ENCODE measurements around the gene ADPRM. TPM values are rescaled to one million over a fixed set of nuclear protein-coding genes. Genes with fewer than 3 reads are reported as not detected.

ADPRM gene
- total and polyA plus RNA-seq, 4 experiments from 2014 or later, result 45.5 to 55.0 (median 48.3) TPM

DNA sequence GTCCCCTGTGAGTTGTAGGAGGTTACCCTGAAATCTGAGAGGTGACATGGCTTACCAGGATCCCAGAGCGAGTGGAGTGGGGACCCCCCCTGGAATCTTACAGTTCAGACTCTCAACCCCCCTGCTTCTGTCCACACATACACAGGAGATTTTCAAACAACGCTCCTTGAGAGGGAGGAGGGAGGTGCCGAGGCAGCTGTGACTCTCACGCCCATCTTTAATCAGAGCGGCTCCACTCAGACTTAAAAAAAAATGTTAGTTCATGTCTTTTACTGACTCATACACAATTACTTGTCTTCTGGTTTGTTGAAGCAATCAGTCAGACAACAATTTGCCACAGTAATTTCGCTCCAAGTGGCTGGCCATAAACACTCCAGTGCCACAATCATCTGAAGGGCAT lies 47.8 kb downstream of the ADPRM start:
- no peaks in the 10 kb centered on the region for H3K9me3 Mint-ChIP-seq

DNA sequence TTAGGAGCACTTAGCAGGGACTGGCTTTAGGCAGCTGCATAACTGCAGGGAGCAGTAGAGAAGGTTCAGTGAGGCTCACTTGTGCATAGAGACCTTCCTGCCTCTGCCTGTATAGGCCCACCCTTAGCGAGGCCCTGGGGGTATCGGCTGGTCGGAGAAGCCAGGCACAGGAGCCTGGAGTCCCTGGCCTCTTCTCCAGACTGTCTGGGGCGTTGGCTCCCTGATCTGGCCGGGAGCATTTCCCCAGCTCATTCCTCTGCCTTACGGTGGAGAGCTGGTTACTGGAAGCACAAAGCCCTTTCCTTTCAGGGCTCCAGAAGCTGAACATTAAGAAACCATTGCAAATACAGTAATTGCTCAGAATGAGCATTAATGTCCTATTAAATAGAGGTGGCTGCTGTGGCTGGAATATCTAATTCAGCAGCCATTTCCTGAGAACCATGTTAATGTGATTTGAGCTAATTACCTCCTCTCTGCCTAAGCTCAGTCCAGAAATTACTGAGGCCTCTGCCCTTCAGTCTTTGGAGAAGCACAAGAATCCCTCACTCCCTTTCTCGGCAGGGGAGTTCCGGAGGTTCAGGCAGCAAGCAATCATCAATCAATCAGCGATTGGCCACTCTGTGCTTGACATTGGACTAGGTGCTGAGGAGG lies 51.3 kb downstream of the ADPRM start:
- Mint-ChIP-seq H3K27ac (no peak overlapping the region), H3K36me3 (no peaks in the 10 kb centered on the region), H3K4me1 (peaks cover 5 to 9% (median 6%) of the 10 kb centered on the region in 4 donors), H3K9me3 (no peaks in the 10 kb centered on the region), H3K27me3 (peaks cover 1 to 3% of the 10 kb centered on the region in 2 donors), H3K4me3 (no peak overlapping the region)
- no peak for DNase-seq
- Histone ChIP-seq H3K36me3 (ENCODE audit: insufficient read depth, low read length) (no peaks in the 10 kb centered on the region), H3K27me3 (ENCODE audit: insufficient read depth, low read length) (no peaks in the 10 kb centered on the region), H3K4me3 (ENCODE audit: low read length in 2 of 2) (no peak overlapping the region), H3K27ac (ENCODE audit: low read depth, low read length) (no peak overlapping the region), H3K4me1 (ENCODE audit: insufficient read depth, low read length) (peaks cover 12% of the 10 kb centered on the region), H3K9me3 (ENCODE audit: control insufficient read depth in 1 of 2, low read length in 2 of 2) (no peaks in the 10 kb centered on the region)
- ChIA-PET CTCF (ENCODE audit: partially characterized antibody) (interaction anchor here (0.5 to 1.0 kb wide), 3 partner anchors 8 to 1233 kb away, joined by 3 read pairs; no protein-coding TSS in a partner anchor), POLR2A (ENCODE audit: partially characterized antibody) (interaction anchor here (0.6 kb wide), 1 partner anchor 48 kb away, joined by 3 read pairs; no protein-coding TSS in a partner anchor)
- intact Hi-C loops (cut with micrococcal nuclease), result no loop called here

More for the DNA sequence above, 47.8 kb downstream of the ADPRM start:
- no peaks in the 10 kb centered on the region for H3K36me3 Mint-ChIP-seq
- Histone ChIP-seq H3K27me3 (ENCODE audit: insufficient read depth, low read length) (no peaks in the 10 kb centered on the region), H3K36me3 (ENCODE audit: insufficient read depth, low read length) (no peaks in the 10 kb centered on the region), H3K27ac (ENCODE audit: low read depth, low read length) (no peak overlapping the region), H3K4me3 (ENCODE audit: low read length in 2 of 2) (no peak overlapping the region), H3K9me3 (ENCODE audit: control insufficient read depth in 1 of 2, low read length in 2 of 2) (no peaks in the 10 kb centered on the region), H3K4me1 (ENCODE audit: insufficient read depth, low read length) (peaks cover 12% of the 10 kb centered on the region)
- peaks cover 1 to 7% of the 10 kb centered on the region in 2 donors for H3K27me3 Mint-ChIP-seq
- intact Hi-C loops (cut with micrococcal nuclease), result no loop called here
- DNase-seq, result no peak
- peaks cover 5 to 9% (median 6%) of the 10 kb centered on the region in 4 donors for H3K4me1 Mint-ChIP-seq
- ChIA-PET POLR2A (ENCODE audit: partially characterized antibody) (no interaction called here), CTCF (ENCODE audit: partially characterized antibody) (interaction anchor here (1.2 kb wide), 1 partner anchor 8 kb away, joined by 3 read pairs; no protein-coding TSS in a partner anchor)
- H3K4me3 Mint-ChIP-seq, result no peak overlapping the region
- peak overlapping the region in 1 of 7 donors; percentile 15 for H3K27ac Mint-ChIP-seq

DNA sequence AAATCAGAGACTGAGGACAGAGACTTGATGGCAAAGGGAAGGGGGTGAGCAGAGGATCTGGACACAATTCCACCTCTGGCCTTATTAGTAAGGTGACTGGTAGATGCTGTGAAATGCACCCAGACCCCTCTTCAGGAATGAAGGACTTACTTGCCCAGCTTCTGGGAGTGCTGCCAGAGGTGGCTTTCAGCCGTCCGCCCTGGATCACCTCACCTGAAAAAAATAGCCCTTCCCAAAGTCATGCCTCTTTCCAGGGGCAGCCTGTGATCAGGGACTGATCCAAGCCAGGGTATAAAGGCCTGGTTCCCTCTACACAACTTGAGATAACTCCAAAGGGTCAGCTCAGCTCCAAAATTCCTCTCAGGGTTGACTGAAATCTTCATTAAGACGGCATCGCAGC lies 52.8 kb downstream of the ADPRM start:
- CTCF ChIA-PET (ENCODE audit: partially characterized antibody), result no interaction called here
- Mint-ChIP-seq H3K27me3 (peaks cover 0 to 1% of the 10 kb centered on the region in 2 donors), H3K4me3 (no peak overlapping the region), H3K27ac (no peak overlapping the region), H3K4me1 (no peaks in the 10 kb centered on the region), H3K36me3 (no peaks in the 10 kb centered on the region), H3K9me3 (no peaks in the 10 kb centered on the region)
- Histone ChIP-seq H3K27ac (ENCODE audit: low read depth, low read length) (no peak overlapping the region), H3K9me3 (ENCODE audit: control insufficient read depth in 1 of 2, low read length in 2 of 2) (no peaks in the 10 kb centered on the region), H3K27me3 (ENCODE audit: insufficient read depth, low read length) (no peaks in the 10 kb centered on the region), H3K4me1 (ENCODE audit: insufficient read depth, low read length) (no peaks in the 10 kb centered on the region), H3K4me3 (ENCODE audit: low read length in 2 of 2) (no peak overlapping the region), H3K36me3 (ENCODE audit: insufficient read depth, low read length) (no peaks in the 10 kb centered on the region)
- DNase-seq, result no peak
- intact Hi-C loops (cut with micrococcal nuclease), result no loop called here
- POLR2A ChIA-PET (ENCODE audit: partially characterized antibody), result no interaction called here

DNA sequence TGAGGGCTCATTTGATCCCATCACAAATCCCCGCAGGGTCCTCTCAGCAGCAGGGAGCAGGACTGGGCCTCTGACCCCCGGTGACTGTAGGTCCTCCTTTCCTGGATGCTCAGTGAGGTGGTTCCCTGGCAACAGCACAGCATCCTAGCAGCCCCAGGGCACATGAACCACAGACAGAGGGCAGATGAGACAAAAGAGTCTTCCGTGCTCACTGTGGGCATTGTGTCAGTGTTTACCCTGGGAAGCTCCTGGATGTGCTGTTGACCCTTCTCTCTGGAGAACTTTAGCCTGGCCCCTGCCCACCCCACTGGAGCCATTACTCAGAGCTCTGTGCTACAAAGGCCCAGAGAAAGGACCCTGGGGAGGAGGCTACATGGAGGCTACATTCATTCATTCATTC lies 54.2 kb downstream of the ADPRM start:
- Histone ChIP-seq H3K27ac (ENCODE audit: low read depth, low read length) (no peak overlapping the region), H3K36me3 (ENCODE audit: insufficient read depth, low read length) (no peaks in the 10 kb centered on the region), H3K27me3 (ENCODE audit: insufficient read depth, low read length) (no peaks in the 10 kb centered on the region), H3K4me3 (ENCODE audit: low read length in 2 of 2) (no peak overlapping the region), H3K9me3 (ENCODE audit: control insufficient read depth in 1 of 2, low read length in 2 of 2) (no peaks in the 10 kb centered on the region), H3K4me1 (ENCODE audit: insufficient read depth, low read length) (no peaks in the 10 kb centered on the region)
- Mint-ChIP-seq H3K36me3 (no peaks in the 10 kb centered on the region), H3K4me1 (no peaks in the 10 kb centered on the region), H3K9me3 (no peaks in the 10 kb centered on the region), H3K27me3 (peaks cover 0 to 1% of the 10 kb centered on the region in 2 donors), H3K4me3 (no peak overlapping the region), H3K27ac (no peak overlapping the region)
- intact Hi-C loops (cut with micrococcal nuclease), result no loop called here
- POLR2A ChIA-PET (ENCODE audit: partially characterized antibody), result no interaction called here
- no peak for DNase-seq
- CTCF ChIA-PET (ENCODE audit: partially characterized antibody), result no interaction called here

DNA sequence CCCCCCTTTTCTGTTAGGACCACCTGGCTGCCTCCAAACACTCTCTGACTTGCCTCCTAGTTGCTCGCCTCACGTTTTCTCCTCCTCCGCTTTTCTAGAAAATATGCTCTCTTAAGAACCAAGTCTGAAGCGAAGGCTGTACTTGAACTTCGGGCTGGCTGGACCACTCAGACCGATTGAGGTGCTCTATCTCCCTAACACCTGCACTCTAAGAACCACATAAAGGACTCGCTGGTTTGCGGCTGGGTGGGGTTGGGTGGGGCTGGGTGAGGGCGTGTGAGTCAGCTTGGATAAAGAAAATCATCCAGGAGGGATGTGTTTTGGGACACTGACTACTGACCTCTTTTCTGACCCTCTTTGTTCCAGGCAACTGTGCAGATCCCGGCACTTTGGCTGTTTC lies 55.3 kb downstream of the ADPRM start:
- Histone ChIP-seq H3K27ac (ENCODE audit: low read depth, low read length) (no peak overlapping the region), H3K4me1 (ENCODE audit: insufficient read depth, low read length) (no peaks in the 10 kb centered on the region), H3K36me3 (ENCODE audit: insufficient read depth, low read length) (no peaks in the 10 kb centered on the region), H3K9me3 (ENCODE audit: control insufficient read depth in 1 of 2, low read length in 2 of 2) (no peaks in the 10 kb centered on the region), H3K4me3 (ENCODE audit: low read length in 2 of 2) (no peak overlapping the region), H3K27me3 (ENCODE audit: insufficient read depth, low read length) (no peaks in the 10 kb centered on the region)
- CTCF ChIA-PET (ENCODE audit: partially characterized antibody), result no interaction called here
- H3K36me3 Mint-ChIP-seq, result no peaks in the 10 kb centered on the region
- no peak overlapping the region for H3K27ac Mint-ChIP-seq
- no peak overlapping the region for H3K4me3 Mint-ChIP-seq
- H3K4me1 Mint-ChIP-seq, result no peaks in the 10 kb centered on the region
- H3K27me3 Mint-ChIP-seq, result peaks cover 0 to under 1% of the 10 kb centered on the region in 2 donors
- no peak for DNase-seq
- H3K9me3 Mint-ChIP-seq, result no peaks in the 10 kb centered on the region
- POLR2A ChIA-PET (ENCODE audit: partially characterized antibody), result no interaction called here
- intact Hi-C loops (cut with micrococcal nuclease), result no loop called here

DNA sequence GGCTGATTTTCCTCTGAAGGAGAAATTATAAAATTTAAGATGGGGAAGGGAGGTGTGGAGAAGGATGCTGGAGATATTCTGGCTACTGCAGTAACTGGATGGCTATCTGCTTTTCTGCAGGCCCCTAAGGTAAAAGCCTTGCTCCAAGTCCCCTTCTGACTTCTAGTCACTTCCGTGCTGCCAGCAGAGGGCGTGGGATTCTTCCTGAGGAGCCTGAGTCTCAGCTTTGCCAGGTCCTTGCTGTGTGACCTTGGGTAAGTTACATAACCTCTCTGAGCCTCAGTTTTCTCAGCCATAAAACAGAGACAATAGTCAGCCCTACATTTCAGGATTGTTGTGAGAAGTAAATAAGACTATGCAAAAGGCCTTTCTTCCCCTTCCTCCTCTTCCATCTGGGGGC lies 56.7 kb downstream of the ADPRM start:
- POLR2A ChIA-PET (ENCODE audit: partially characterized antibody), result no interaction called here
- Mint-ChIP-seq H3K27ac (no peak overlapping the region), H3K4me1 (no peaks in the 10 kb centered on the region), H3K9me3 (no peaks in the 10 kb centered on the region), H3K4me3 (no peak overlapping the region), H3K27me3 (peaks cover 0 to 3% of the 10 kb centered on the region in 2 donors), H3K36me3 (no peaks in the 10 kb centered on the region)
- Histone ChIP-seq H3K4me3 (ENCODE audit: low read length in 2 of 2) (no peak overlapping the region), H3K9me3 (ENCODE audit: control insufficient read depth in 1 of 2, low read length in 2 of 2) (no peaks in the 10 kb centered on the region), H3K27ac (ENCODE audit: low read depth, low read length) (no peak overlapping the region), H3K36me3 (ENCODE audit: insufficient read depth, low read length) (no peaks in the 10 kb centered on the region), H3K27me3 (ENCODE audit: insufficient read depth, low read length) (no peaks in the 10 kb centered on the region), H3K4me1 (ENCODE audit: insufficient read depth, low read length) (no peaks in the 10 kb centered on the region)
- no peak for DNase-seq
- CTCF ChIA-PET (ENCODE audit: partially characterized antibody), result interaction anchor here (0.7 to 1.1 kb wide), 3 partner anchors 11 to 17 kb away, joined by 3 to 4 read pairs (median 3); no protein-coding TSS in a partner anchor
- intact Hi-C loops (cut with micrococcal nuclease), result no loop called here

DNA sequence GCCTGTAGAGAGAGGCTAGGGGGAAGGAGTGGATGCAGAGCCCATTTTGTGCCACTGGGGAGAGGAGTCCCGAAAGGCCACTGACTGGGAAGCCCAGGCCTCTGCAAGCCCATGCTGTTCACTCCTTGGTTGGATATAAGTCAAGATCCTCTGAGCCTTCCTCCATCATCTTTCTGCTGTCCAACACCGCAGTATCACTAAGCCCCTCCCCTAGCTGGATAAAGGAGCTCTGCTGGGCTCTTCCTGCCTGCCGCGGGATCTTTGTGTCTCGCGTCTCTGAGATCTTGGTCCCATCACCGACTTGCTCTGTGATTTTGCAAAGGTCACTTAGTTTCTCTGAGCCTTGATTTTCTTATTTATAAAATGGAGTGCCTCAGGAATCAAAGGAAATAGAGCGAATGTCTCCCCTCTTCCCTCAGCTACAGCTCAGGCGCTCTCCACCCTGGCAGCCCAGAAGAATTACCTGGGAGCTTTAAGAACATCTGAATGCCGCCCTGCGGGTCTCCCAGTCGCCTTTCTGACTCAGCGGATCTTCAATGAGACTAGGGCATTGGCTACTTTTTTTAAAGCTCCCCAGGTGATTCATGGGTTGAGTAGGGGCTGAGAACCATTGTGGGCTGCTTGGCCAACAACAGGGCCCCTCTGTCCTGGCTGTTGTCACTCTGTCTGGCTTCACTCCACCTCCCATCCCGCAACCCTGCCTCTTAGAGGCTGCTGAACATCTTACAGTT lies 57.6 kb downstream of the ADPRM start:
- Mint-ChIP-seq H3K36me3 (no peaks in the 10 kb centered on the region), H3K4me1 (no peaks in the 10 kb centered on the region), H3K27me3 (peaks cover 0 to 3% of the 10 kb centered on the region in 2 donors), H3K9me3 (no peaks in the 10 kb centered on the region), H3K4me3 (no peak overlapping the region), H3K27ac (peak overlapping the region in 1 of 7 donors; percentile 65)
- H3K36me3 ChIP-seq (ENCODE audit: insufficient read depth, low read length), result no peaks in the 10 kb centered on the region
- no peaks in the 10 kb centered on the region for H3K9me3 ChIP-seq (ENCODE audit: control insufficient read depth in 1 of 2, low read length in 2 of 2)
- DNase-seq, result no peak
- no peaks in the 10 kb centered on the region for H3K4me1 ChIP-seq (ENCODE audit: insufficient read depth, low read length)
- H3K27me3 ChIP-seq (ENCODE audit: insufficient read depth, low read length), result no peaks in the 10 kb centered on the region
- CTCF ChIA-PET (ENCODE audit: partially characterized antibody), result interaction anchor here (0.9 to 1.1 kb wide), 2 partner anchors 11 to 18 kb away, joined by 3 to 4 read pairs; no protein-coding TSS in a partner anchor
- H3K4me3 ChIP-seq (ENCODE audit: low read length in 2 of 2), result no peak overlapping the region
- POLR2A ChIA-PET (ENCODE audit: partially characterized antibody), result no interaction called here
- intact Hi-C loops (cut with micrococcal nuclease), result no loop called here
- H3K27ac ChIP-seq (ENCODE audit: low read depth, low read length), result no peak overlapping the region

All from CD4-positive, alpha-beta memory T cell (primary cell).